HG02798 (cell line): ENCODE measurements around the gene LASP1NB.

ENCODE experiments used
- ATAC-seq: cut with Tn5 transposase; IDR thresholded peaks from one replicate; pipeline ENCODE4 v1.9.1; 2021; ENCODE audit warnings: mild to moderate bottlenecking; ENCODE audit not compliant: unreplicated experiment, poor library complexity

LASP1NB gene

GRCh38 chr17:38925263-38925995, at the start of gene LASP1NB:
LASP1NB (plus strand) TSS chr17:38925614.
- ATAC-seq = no peak

- peak; percentile 44 for ATAC-seq
Observed at GRCh38 chr17:38877130-38877851, 48.1 kb upstream of the LASP1NB start.

- no peak for ATAC-seq
Observed at GRCh38 chr17:38879878-38880665, 45.3 kb upstream of the LASP1NB start.

GRCh38 chr17:38881600-38882191, 43.7 kb upstream of the LASP1NB start:
- ATAC-seq = no peak

GRCh38 chr17:38882870-38883269, 42.5 kb upstream of the LASP1NB start:
- no peak for ATAC-seq

- ATAC-seq = no peak
Observed at GRCh38 chr17:38883592-38884526, 41.6 kb upstream of the LASP1NB start.

GRCh38 chr17:38885044-38885727, 40.2 kb upstream of the LASP1NB start:
- no peak for ATAC-seq

GRCh38 chr17:38885728-38886642, 39.4 kb upstream of the LASP1NB start:
- ATAC-seq = no peak

GRCh38 chr17:38886643-38887010, 38.8 kb upstream of the LASP1NB start:
- ATAC-seq = no peak

- no peak for ATAC-seq
Observed at GRCh38 chr17:38888842-38889241, 36.6 kb upstream of the LASP1NB start.

- no peak for ATAC-seq
Observed at GRCh38 chr17:38889745-38890409, 35.5 kb upstream of the LASP1NB start.

GRCh38 chr17:38890410-38890746, 35.0 kb upstream of the LASP1NB start:
- no peak for ATAC-seq

- ATAC-seq = no peak
Observed at GRCh38 chr17:38891441-38891840, 34.0 kb upstream of the LASP1NB start.

- no peak for ATAC-seq
Observed at GRCh38 chr17:38892083-38892482, 33.3 kb upstream of the LASP1NB start.

GRCh38 chr17:38892620-38893019, 32.8 kb upstream of the LASP1NB start:
- ATAC-seq = no peak

GRCh38 chr17:38893113-38893512, 32.3 kb upstream of the LASP1NB start:
- no peak for ATAC-seq

- no peak for ATAC-seq
Observed at GRCh38 chr17:38893607-38894006, 31.8 kb upstream of the LASP1NB start.

- ATAC-seq = no peak
Observed at GRCh38 chr17:38894276-38894675, 31.1 kb upstream of the LASP1NB start.
